PC-9 (cell line): Measurements from ENCODE around the gene FAM241A. TPM values are rescaled to one million over a fixed set of nuclear protein-coding genes. Genes with fewer than 3 reads are reported as not detected.

Source experiments
- BruUV-seq: library from RNA; stranded (reverse); fragments of 400-500 nt; replicated peaks from 2 replicates; lab custom pipeline; 2021; lab: Mats Ljungman, UMichigan
- CTCF ChIA-PET: fragments of 300-600 bp; sonication (Branson Sonifier 250); formaldehyde crosslinking; loops from one replicate; lab custom pipeline; 2022; ENCODE audit warnings: antibody characterized with exemption; lab: Charles Lee
- POLR2A ChIA-PET: fragments of 300-600 bp; sonication (Branson Sonifier 250); formaldehyde crosslinking; loops from one replicate; lab custom pipeline; 2022; ENCODE audit warnings: antibody characterized with exemption; ENCODE audit not compliant: unreplicated experiment; lab: Charles Lee
- DNase-seq, 2 experiments: peaks; one replicate each; pipeline versions ENCODE4 v3.0.0 to v3.0.0-alpha.2; 2015 to 2022; ENCODE audit warnings: mixed read lengths in 1 of 2
- H2AFZ ChIP-seq: fragments of 200-600 bp; sonication (generic); 2 replicates; pipeline ENCODE4 v1.8.1; 2017; ENCODE audit warnings: antibody characterized with exemption
- H3F3A ChIP-seq: fragments of 200-600 bp; sonication (generic); 2 replicates; pipeline ENCODE4 v1.8.1; 2017; ENCODE audit warnings: antibody characterized with exemption, mild to moderate bottlenecking, low read depth; ENCODE audit not compliant: insufficient read depth
- H3K27ac ChIP-seq: fragments of 200-600 bp; sonication (generic); 2 replicates; pipeline ENCODE4 v1.6.1; 2016; ENCODE audit warnings: mixed run types
- H3K27me3 ChIP-seq: fragments of 200-600 bp; sonication (generic); 2 replicates; pipeline ENCODE4 v1.6.1; 2016; ENCODE audit warnings: low read depth, mixed run types; ENCODE audit not compliant: insufficient read depth
- H3K36me3 ChIP-seq: fragments of 200-600 bp; sonication (generic); 2 replicates; pipeline ENCODE4 v1.6.1; 2016; ENCODE audit warnings: low read depth, mixed run types
- H3K4me1 ChIP-seq: fragments of 200-600 bp; sonication (generic); replicated peaks from 2 replicates; pipeline ENCODE4 v1.6.1; 2016; ENCODE audit warnings: mixed run types; ENCODE audit not compliant: insufficient read depth
- H3K4me2 ChIP-seq: fragments of 200-600 bp; sonication (generic); 2 replicates; pipeline ENCODE4 v1.6.1; 2017; ENCODE audit warnings: mixed run types
- H3K4me3 ChIP-seq: fragments of 200-600 bp; sonication (generic); 2 replicates; pipeline ENCODE4 v1.6.1; 2016; ENCODE audit warnings: mixed run types
- H3K79me2 ChIP-seq: fragments of 200-600 bp; sonication (generic); 2 replicates; pipeline ENCODE4 v1.6.1; 2017; ENCODE audit warnings: low read depth, mixed run types
- H3K9me2 ChIP-seq: fragments of 200-600 bp; sonication (generic); 2 replicates; pipeline ENCODE4 v1.8.1; 2017; ENCODE audit warnings: mild to moderate bottlenecking; ENCODE audit not compliant: insufficient read depth
- H3K9me3 ChIP-seq: fragments of 200-600 bp; sonication (generic); 2 replicates; pipeline ENCODE4 v1.8.1; 2016; ENCODE audit warnings: low read depth; ENCODE audit not compliant: insufficient read depth
- H4K20me1 ChIP-seq: fragments of 200-600 bp; sonication (generic); 2 replicates; pipeline ENCODE4 v1.8.1; 2017; ENCODE audit not compliant: insufficient read depth
- CTCF ChIP-seq: fragments of 200-600 bp; sonication (generic); conservative IDR thresholded peaks from 2 replicates; pipeline ENCODE4 v1.6.1; 2017; ENCODE audit warnings: mixed run types, antibody characterized with exemption, mild to moderate bottlenecking, moderate library complexity
- EZH2 ChIP-seq: fragments of 200-600 bp; sonication (generic); IDR thresholded peaks from 2 replicates; pipeline ENCODE4 v1.8.0; 2017; ENCODE audit warnings: antibody characterized with exemption, low read depth
- intact Hi-C: fragments of 100-400 bp; cut with micrococcal nuclease; formaldehyde crosslinking; loops from one replicate; pipeline ENCODE4 v1.10.0; 2022; ENCODE audit not compliant: unreplicated experiment
- total RNA-seq: library from RNA; stranded (reverse); gene quantifications from 2 replicates; pipeline ENCODE4 v1.2.3, GENCODE V29; 2021

The FAM241A gene
- total RNA-seq, 1 experiment from 2014 or later: 1.4 TPM

DNA sequence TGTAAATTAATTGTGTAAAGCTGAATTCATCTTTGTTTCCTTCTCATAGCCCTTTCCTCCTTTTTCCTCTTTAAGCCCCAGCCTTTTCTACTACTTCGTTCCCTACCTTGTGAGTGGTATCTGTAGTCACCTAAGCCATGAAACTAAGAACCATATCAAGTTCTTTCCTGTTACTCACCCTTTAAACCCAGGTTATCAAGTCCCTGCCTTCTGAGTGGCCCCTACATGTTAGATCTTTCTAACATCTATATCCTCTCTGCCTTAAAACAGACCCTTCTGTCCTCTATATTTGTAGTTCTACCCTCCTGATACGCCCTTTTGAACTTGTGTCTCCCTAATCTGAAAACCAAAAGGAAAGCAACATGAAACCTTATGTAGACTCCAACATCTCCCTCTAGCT, 93.6 kb downstream of the FAM241A start:
- no peaks in the 10 kb centered on the region for H3K9me3 ChIP-seq
- peaks cover 98% of the 10 kb centered on the region for H3K79me2 ChIP-seq
- no peak overlapping the region for H3K4me2 ChIP-seq
- no peak overlapping the region for H2AFZ ChIP-seq
- ChIA-PET POLR2A (no interaction called here), CTCF (no interaction called here)
- no peaks in the 10 kb centered on the region for H3K27me3 ChIP-seq
- no peak overlapping the region for H3K27ac ChIP-seq
- H3K4me1 ChIP-seq: peaks cover 19% of the 10 kb centered on the region
- H4K20me1 ChIP-seq: peaks cover 53% of the 10 kb centered on the region
- intact Hi-C loops: no loop called here
- 0 out of 2 replicates have a peak, but pooled peaks cover 19% of the 10 kb centered on the region for H3K36me3 ChIP-seq
- no TSS peak for BruUV-seq
- H3F3A ChIP-seq: peaks cover 9% of the 10 kb centered on the region; the same call in 1 of the 2 replicates
- no peak overlapping the region for H3K4me3 ChIP-seq
- no peak for TF ChIP-seq EZH2
- TF ChIP-seq CTCF: no peak
- no peaks in the 10 kb centered on the region for H3K9me2 ChIP-seq
- no peak for DNase-seq

Other genes starting within 250 kb of the FAM241A start
- gene AP1AR, start 86.3 kb downstream of the FAM241A start, total RNA-seq: 27.6 and 35.8 TPM in 2 replicates
- 12.6 and 15.6 TPM in 2 replicates for gene TIFA, start 140.4 kb downstream of the FAM241A start, total RNA-seq
- gene ALPK1, start 151.9 kb downstream of the FAM241A start, total RNA-seq: 31.0 and 35.4 TPM in 2 replicates